Ascending aorta (tissue), 2 donors: Measurements from ENCODE around the gene ECHS1. TPM values are rescaled to one million over a fixed set of nuclear protein-coding genes. Genes with fewer than 3 reads are reported as not detected.
A peak's percentile ranks its signal among the peaks of the same experiment; 100 is the strongest.

Source experiments
- DNase-seq, 2 donors: peaks; one replicate each; pipeline ENCODE4 v3.0.0-alpha.2; 2019; ENCODE audit warnings: low spot score in 2 of 2
- H3K27ac ChIP-seq, 2 donors: fragments of 200-600 bp; sonication (generic); one replicate each; pipeline ENCODE4 v1.5.1; 2016 to 2017; ENCODE audit warnings: mild to moderate bottlenecking in 1 of 2
- H3K27me3 ChIP-seq: fragments of 200-600 bp; sonication (generic); one replicate; pipeline ENCODE4 v1.5.1; 2017
- H3K36me3 ChIP-seq, 2 donors: fragments of 200-600 bp; sonication (generic); one replicate each; pipeline ENCODE4 v1.5.1; 2016
- H3K4me1 ChIP-seq, 2 donors: fragments of 200-600 bp; sonication (generic); one replicate each; pipeline ENCODE4 v1.5.1; 2016 to 2017; ENCODE audit warnings: mild to moderate bottlenecking in 1 of 2
- H3K4me3 ChIP-seq, 2 donors: fragments of 200-600 bp; sonication (generic); one replicate each; pipeline ENCODE4 v1.5.1; 2016 to 2017; ENCODE audit warnings: mild to moderate bottlenecking in 1 of 2
- H3K9me3 ChIP-seq, 2 donors: fragments of 200-600 bp; sonication (generic); one replicate each; pipeline ENCODE4 v1.5.1; 2016
- intact Hi-C: fragments of 100-400 bp; cut with DNase I; formaldehyde crosslinking; loops from one replicate; pipeline ENCODE4 v1.15.1; 2023
- total RNA-seq: library from RNA; depleted of rRNA; stranded (reverse); fragments of >200 nt; gene quantifications from one replicate; pipeline ENCODE4 v1.1.0, GENCODE V29; 2016
- TF ChIP-seq, protein P1 (sequence below), 3 experiments: fragments of 200-600 bp in 2 of 3; fragments of 450-650 bp in 1 of 3; sonication (generic) in 2 of 3; IDR thresholded peaks; one replicate each; pipeline ENCODE4 v1.5.1; 2016 to 2019; ENCODE audit warnings: antibody characterized with exemption in 3 of 3, mild to moderate bottlenecking in 1 of 3, moderate library complexity in 1 of 3

Gene ECHS1
- total RNA-seq, 1 donor from 2014 or later, result 68.0 TPM

DNA sequence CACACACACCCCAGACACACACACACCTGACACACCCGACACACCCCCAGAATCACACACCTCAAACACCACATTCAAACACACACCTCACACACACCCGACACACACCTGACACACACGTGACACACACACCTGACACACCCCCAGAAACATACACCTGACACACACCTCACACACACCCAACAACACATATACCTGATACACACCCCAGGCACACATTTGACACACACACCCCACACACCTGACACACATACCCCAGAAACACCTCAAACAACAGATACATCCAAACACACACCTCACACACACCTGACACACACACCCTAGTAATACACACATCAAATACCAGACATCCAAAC, 35.8 kb downstream of the ECHS1 start:
- no peak for DNase-seq
- Histone ChIP-seq H3K27me3 (peaks cover 27% of the 10 kb centered on the region), H3K4me3 (no peak overlapping the region), H3K27ac (no peak overlapping the region), H3K9me3 (no peaks in the 10 kb centered on the region), H3K4me1 (peaks cover 9 to 18% of the 10 kb centered on the region in 2 donors), H3K36me3 (no peaks in the 10 kb centered on the region)
- intact Hi-C loops, result no loop called here
- TF ChIP-seq, protein P1, sequence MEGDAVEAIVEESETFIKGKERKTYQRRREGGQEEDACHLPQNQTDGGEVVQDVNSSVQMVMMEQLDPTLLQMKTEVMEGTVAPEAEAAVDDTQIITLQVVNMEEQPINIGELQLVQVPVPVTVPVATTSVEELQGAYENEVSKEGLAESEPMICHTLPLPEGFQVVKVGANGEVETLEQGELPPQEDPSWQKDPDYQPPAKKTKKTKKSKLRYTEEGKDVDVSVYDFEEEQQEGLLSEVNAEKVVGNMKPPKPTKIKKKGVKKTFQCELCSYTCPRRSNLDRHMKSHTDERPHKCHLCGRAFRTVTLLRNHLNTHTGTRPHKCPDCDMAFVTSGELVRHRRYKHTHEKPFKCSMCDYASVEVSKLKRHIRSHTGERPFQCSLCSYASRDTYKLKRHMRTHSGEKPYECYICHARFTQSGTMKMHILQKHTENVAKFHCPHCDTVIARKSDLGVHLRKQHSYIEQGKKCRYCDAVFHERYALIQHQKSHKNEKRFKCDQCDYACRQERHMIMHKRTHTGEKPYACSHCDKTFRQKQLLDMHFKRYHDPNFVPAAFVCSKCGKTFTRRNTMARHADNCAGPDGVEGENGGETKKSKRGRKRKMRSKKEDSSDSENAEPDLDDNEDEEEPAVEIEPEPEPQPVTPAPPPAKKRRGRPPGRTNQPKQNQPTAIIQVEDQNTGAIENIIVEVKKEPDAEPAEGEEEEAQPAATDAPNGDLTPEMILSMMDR (IDR thresholded peaks at IDR 0.05), result no peak

DNA sequence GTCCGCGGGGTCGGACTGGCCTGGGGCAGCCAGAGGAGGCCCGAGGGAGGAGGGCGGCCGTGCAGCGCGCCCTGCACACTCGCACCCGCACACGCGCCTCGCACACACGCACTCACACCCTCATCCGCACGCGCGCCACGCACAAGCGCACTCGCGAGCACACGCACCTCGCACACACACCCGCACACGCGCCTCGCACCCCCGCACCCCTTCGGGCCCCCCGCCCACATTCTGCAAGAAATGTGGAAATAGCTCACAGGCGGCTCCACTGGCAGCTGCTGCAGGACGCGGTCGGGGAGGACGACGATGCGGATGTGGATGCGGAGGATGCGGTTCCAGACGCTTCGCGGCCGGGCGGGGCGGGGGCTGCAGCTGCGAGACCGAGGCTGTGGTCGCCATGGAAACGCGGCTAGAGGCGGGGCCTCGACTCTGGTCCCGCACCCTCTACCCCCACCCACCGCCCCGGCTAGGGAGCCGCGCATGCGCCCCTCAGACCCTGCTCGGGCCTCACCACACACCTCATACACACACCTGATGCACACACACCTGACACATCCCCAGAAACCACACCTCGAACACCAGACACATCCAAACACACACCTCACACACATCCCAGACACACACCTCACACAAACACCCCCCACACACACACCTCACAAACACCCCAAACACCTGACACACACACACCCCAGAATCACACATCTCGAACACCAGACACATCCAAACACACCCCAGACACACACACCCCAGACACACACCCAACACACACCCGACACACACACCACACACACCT, 36.4 kb downstream of the ECHS1 start, which contains the start of gene CALY:
TSS of gene CALY (minus strand) at position 320 of the 793 bp plus-strand sequence. CDS start 7,907 bp downstream, outside the sequence.
- Histone ChIP-seq H3K36me3 (no peaks in the 10 kb centered on the region), H3K27ac (no peak within 1 kb of the TSS), H3K9me3 (no peaks in the 10 kb centered on the region), H3K4me3 (peak within 1 kb of the TSS; percentile 34 to 59), H3K27me3 (peaks cover 27% of the 10 kb centered on the region), H3K4me1 (peaks cover 9 to 18% of the 10 kb centered on the region in 2 donors)
- TF ChIP-seq, protein P1 (IDR thresholded peaks at IDR 0.05), result no peak
- DNase-seq, result no peak
- intact Hi-C loops, result no loop called here

DNA sequence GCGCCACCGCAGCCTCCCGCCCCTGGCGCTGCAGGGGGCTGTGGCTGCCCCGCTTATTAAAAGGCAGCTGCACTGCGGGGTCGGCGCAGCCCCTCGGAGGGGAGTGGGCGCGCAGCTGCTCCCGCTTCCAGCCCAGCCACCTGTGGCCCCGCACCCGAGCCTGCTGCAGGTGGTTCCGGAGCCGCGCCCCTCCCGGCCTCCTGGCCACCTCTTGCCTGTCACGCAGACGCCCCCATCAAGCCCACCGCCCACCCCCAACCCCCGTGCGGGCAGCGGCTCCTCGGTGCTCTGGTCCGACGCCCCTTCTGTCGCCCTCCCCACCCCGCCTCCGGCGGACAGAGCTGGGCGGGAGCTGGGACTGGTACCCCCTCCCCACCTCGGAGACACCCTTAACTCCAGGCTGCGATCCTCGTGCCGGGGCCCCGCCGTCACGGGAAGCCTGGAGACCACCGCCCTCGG, 37.0 kb downstream of the ECHS1 start:
- Histone ChIP-seq H3K9me3 (no peaks in the 10 kb centered on the region), H3K36me3 (no peaks in the 10 kb centered on the region), H3K4me3 (peak overlapping the region; percentile 34 to 59), H3K27me3 (peaks cover 27% of the 10 kb centered on the region), H3K27ac (no peak overlapping the region), H3K4me1 (peaks cover 9 to 18% of the 10 kb centered on the region in 2 donors)
- no peak for DNase-seq
- TF ChIP-seq, protein P1 (IDR thresholded peaks at IDR 0.05), result no peak
- intact Hi-C loops, result no loop called here

DNA sequence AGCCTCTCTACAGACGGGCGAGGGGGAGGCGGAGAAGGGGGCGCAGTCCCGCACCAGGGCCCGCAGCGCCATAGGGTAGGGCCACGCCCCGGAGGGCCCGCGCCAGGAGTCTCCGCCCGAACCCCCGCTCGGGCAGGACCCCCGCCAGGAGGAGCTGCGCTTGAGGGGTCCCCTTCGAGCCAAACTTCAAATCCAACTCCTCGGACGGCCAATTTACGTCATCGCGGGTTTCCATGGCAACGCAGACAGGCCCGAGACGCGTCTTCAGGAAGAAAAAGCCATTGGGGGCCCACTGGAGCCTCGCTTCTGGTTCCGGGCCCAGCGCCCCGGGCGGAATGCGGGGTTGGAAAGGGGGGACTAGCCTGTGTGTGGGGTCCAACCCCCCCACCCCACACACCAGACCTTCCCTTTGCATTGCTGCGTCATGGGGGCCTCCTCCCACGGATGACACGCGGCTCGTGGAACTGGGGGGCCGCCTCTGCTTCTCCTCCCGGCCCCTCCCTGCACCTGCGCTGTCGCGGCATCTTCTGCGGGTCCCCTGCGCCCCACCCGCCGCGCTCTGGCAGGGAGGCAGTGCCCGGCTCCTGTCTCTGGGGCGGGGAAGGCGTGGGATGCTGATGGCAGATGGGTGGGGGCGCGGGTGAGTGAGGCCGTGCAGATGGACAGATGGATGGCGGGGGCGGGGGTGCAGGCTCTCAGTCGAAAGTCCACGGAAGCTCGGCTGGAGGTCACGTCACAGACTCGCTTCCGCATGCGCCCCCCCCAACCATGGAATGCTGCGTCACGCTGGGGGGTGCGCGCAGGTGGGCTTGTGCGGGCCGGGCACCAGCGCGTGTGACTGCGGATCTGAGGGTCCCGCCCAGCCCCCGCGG, 37.7 kb downstream of the ECHS1 start:
- Histone ChIP-seq H3K9me3 (no peaks in the 10 kb centered on the region), H3K27me3 (peaks cover 27% of the 10 kb centered on the region), H3K27ac (no peak overlapping the region), H3K4me1 (peaks cover 9 to 18% of the 10 kb centered on the region in 2 donors), H3K36me3 (no peaks in the 10 kb centered on the region), H3K4me3 (peak overlapping the region; percentile 34 to 59)
- TF ChIP-seq, protein P1 (IDR thresholded peaks at IDR 0.05), result no peak
- intact Hi-C loops, result no loop called here
- no peak for DNase-seq

DNA sequence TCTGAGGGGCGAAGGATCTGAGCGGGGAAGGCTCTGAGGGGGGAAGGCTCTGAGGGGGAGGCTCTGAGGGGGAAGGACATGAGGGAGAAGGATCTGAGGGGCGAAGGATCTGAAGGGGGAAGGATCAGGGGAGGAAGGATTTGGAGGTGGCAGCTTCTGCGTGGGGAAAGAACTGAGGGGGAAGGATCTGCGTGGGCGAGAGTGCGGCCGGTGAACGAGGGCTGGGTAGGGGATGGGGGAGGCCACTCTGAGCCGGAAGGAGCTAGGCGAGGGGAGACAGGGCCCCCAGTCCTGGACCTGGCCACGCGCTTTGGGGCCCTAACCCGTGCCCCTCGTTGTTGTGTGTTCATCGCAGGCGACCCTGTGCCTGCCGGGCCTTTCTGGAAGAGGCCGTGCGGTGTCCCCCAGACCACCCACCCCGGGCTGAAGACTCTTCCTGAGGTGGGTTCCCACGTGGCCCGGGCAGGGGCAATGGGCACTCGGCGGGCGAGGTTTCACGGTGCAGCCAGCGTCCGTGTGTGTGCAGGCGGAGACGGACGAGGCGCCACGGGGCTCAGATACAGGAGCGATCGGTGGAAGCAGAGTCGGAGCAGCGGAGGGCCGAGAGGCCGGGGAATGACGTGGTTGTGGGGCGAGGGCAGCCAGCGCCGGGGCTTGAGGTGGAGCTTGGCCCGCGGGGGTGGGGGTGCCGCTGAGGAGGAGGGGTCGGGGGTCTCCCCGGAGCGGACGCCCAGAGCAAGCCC, 38.5 kb downstream of the ECHS1 start:
- peaks cover 9 to 18% of the 10 kb centered on the region in 2 donors for H3K4me1 ChIP-seq
- H3K27me3 ChIP-seq, result peaks cover 27% of the 10 kb centered on the region
- TF ChIP-seq, protein P1 (IDR thresholded peaks at IDR 0.05), result no peak
- no peak overlapping the region for H3K27ac ChIP-seq
- H3K9me3 ChIP-seq, result no peaks in the 10 kb centered on the region
- no peaks in the 10 kb centered on the region for H3K36me3 ChIP-seq
- no peak for DNase-seq
- intact Hi-C loops, result loop anchor here (5.0 kb wide), 1 partner anchor 38 kb away; the partner anchor contains the start of gene ECHS1
- peak overlapping the region; percentile 34 to 59 for H3K4me3 ChIP-seq
